IMR-90 (cell line): Measurements from ENCODE around the gene TRAF3IP3. TPM values are rescaled to one million over a fixed set of nuclear protein-coding genes. Genes with fewer than 3 reads are reported as not detected.
A peak's percentile ranks its signal among the peaks of the same experiment; 100 is the strongest.

Experiments used
- ATAC-seq: fragments of 200-7000 bp; cut with Tn5 transposase; 2 replicates; pipeline ENCODE4 v1.9.1; 2020; ENCODE audit warnings: low read depth, mild to moderate bottlenecking, moderate library complexity
- BruUV-seq: library from RNA; stranded (reverse); fragments of 400-500 nt; replicated peaks from 2 replicates; lab custom pipeline; 2021; lab: Mats Ljungman, UMichigan
- CTCF ChIA-PET: fragments of 300-600 bp; formaldehyde crosslinking; extraction: SDS; loops from one replicate; lab custom pipeline; 2021; ENCODE audit warnings: antibody characterized with exemption; lab: Yijun Ruan, JAX
- POLR2A ChIA-PET: fragments of 300-600 bp; sonication (Branson Sonifier 250); formaldehyde crosslinking; loops from one replicate; lab custom pipeline; 2022; ENCODE audit warnings: antibody characterized with exemption; ENCODE audit not compliant: unreplicated experiment; lab: Charles Lee
- DNase-seq: peaks from one replicate; pipeline ENCODE4 v3.0.0; 2013
- H2AFZ ChIP-seq: replicated peaks from 2 replicates; pipeline ENCODE3; 2013; ENCODE audit warnings: low read length, mild to moderate bottlenecking; ENCODE audit not compliant: poor library complexity
- H2AK5ac ChIP-seq: 2 replicates; pipeline ENCODE4 v1.6.1; 2013; ENCODE audit warnings: low read depth, low read length, inconsistent platforms
- H2AK9ac ChIP-seq: replicated peaks from 2 replicates; pipeline ENCODE3; 2013; ENCODE audit warnings: mild to moderate bottlenecking, low read depth, low read length, moderate library complexity; ENCODE audit not compliant: poor library complexity
- H2BK120ac ChIP-seq: 2 replicates; pipeline ENCODE4 v1.6.1; 2013; ENCODE audit warnings: low read depth, low read length, inconsistent platforms
- H2BK15ac ChIP-seq: 3 replicates; pipeline ENCODE4 v1.6.1; 2013; ENCODE audit warnings: low read depth, low read length, inconsistent platforms
- H2BK20ac ChIP-seq: 2 replicates; pipeline ENCODE4 v1.6.1; 2013; ENCODE audit warnings: low read depth, mild to moderate bottlenecking, inconsistent platforms, low read length, moderate library complexity
- H2BK5ac ChIP-seq: 2 replicates; pipeline ENCODE4 v1.6.1; 2013; ENCODE audit warnings: mild to moderate bottlenecking, low read depth, low read length, inconsistent platforms; ENCODE audit not compliant: poor library complexity, severe bottlenecking
- H3K14ac ChIP-seq: replicated peaks from 2 replicates; pipeline ENCODE4 v1.6.1; 2013; ENCODE audit warnings: low read depth, low read length, inconsistent platforms
- H3K18ac ChIP-seq: 2 replicates; pipeline ENCODE4 v1.6.1; 2013; ENCODE audit warnings: low read depth, low read length, control low read depth
- H3K23ac ChIP-seq: 2 replicates; pipeline ENCODE4 v1.6.1; 2013; ENCODE audit warnings: low read depth, low read length, inconsistent platforms
- H3K27ac ChIP-seq: 2 replicates; pipeline ENCODE4 v1.5.1; 2013; ENCODE audit warnings: mild to moderate bottlenecking, control low read depth, low read length; ENCODE audit not compliant: insufficient read depth
- H3K27me3 ChIP-seq: 2 replicates; pipeline ENCODE4 v1.6.1; 2013; ENCODE audit warnings: low read length; ENCODE audit not compliant: control insufficient read depth, insufficient read depth
- H3K36me3 ChIP-seq: 2 replicates; pipeline ENCODE4 v1.6.1; 2013; ENCODE audit warnings: low read length, mixed read lengths; ENCODE audit not compliant: control insufficient read depth, insufficient read depth
- H3K4ac ChIP-seq: 2 replicates; pipeline ENCODE4 v1.6.1; 2013; ENCODE audit warnings: low read depth, low read length, inconsistent platforms
- H3K4me1 ChIP-seq: 2 replicates; pipeline ENCODE4 v1.6.1; 2013; ENCODE audit warnings: low read length, mixed read lengths; ENCODE audit not compliant: control insufficient read depth, insufficient read depth
- H3K4me2 ChIP-seq: 2 replicates; pipeline ENCODE4 v1.6.1; 2013; ENCODE audit warnings: low read depth, mild to moderate bottlenecking, control low read depth, low read length, moderate library complexity
- H3K4me3 ChIP-seq: 2 replicates; pipeline ENCODE4 v1.5.1; 2013; ENCODE audit warnings: low read depth, mild to moderate bottlenecking, control low read depth, low read length, moderate library complexity; ENCODE audit not compliant: insufficient read depth
- H3K56ac ChIP-seq: 2 replicates; pipeline ENCODE4 v1.6.1; 2013; ENCODE audit warnings: low read length, inconsistent platforms; ENCODE audit not compliant: insufficient read depth; ENCODE audit errors: extremely low read depth
- H3K79me1 ChIP-seq, 2 experiments: 2 replicates each; pipeline ENCODE4 v1.6.1; 2013; ENCODE audit warnings: low read length in 2 of 2, inconsistent platforms in 1 of 2, low read depth in 1 of 2
- H3K9ac ChIP-seq: 2 replicates; pipeline ENCODE4 v1.6.1; 2013; ENCODE audit warnings: low read depth, low read length, control low read depth
- H3K9me1 ChIP-seq: 2 replicates; pipeline ENCODE4 v1.6.1; 2013; ENCODE audit warnings: low read length, inconsistent platforms; ENCODE audit not compliant: insufficient read depth
- H3K9me3 ChIP-seq: 2 replicates; pipeline ENCODE4 v1.6.1; 2013; ENCODE audit warnings: low read length; ENCODE audit not compliant: control insufficient read depth, insufficient read depth
- H4K20me1 ChIP-seq: 2 replicates; pipeline ENCODE4 v1.6.1; 2013; ENCODE audit warnings: low read length, inconsistent platforms; ENCODE audit not compliant: insufficient read depth
- H4K5ac ChIP-seq: 2 replicates; pipeline ENCODE4 v1.6.1; 2013; ENCODE audit warnings: mild to moderate bottlenecking, low read depth, low read length, control low read depth
- H4K8ac ChIP-seq, 2 experiments: 2 replicates each; pipeline ENCODE4 v1.6.1; 2013; ENCODE audit warnings: low read depth in 2 of 2, low read length in 2 of 2, control low read depth in 1 of 2, inconsistent platforms in 1 of 2
- H4K91ac ChIP-seq: 2 replicates; pipeline ENCODE4 v1.6.1; 2013; ENCODE audit warnings: low read depth, low read length, inconsistent platforms; ENCODE audit not compliant: insufficient read depth
- BHLHE40 ChIP-seq: fragments of 150-350 bp; IDR thresholded peaks from 2 replicates; pipeline ENCODE4 v1.6.1; 2016; ENCODE audit warnings: mild to moderate bottlenecking, low read depth, low read length
- FOS ChIP-seq: fragments of 150-350 bp; IDR thresholded peaks from 2 replicates; pipeline ENCODE4 v1.6.1; 2016; ENCODE audit warnings: low read depth, low read length
- MAFK ChIP-seq: IDR thresholded peaks from 2 replicates; pipeline ENCODE4 v1.6.1; 2012; ENCODE audit warnings: low read depth, low read length, improper control_type of control experiment
- MAZ ChIP-seq: IDR thresholded peaks from 2 replicates; pipeline ENCODE4 v1.6.1; 2012; ENCODE audit warnings: low read depth, mild to moderate bottlenecking, low read length, improper control_type of control experiment, moderate library complexity, borderline replicate concordance
- MXI1 ChIP-seq: IDR thresholded peaks from 2 replicates; pipeline ENCODE4 v1.6.1; 2012; ENCODE audit warnings: low read depth, mild to moderate bottlenecking, low read length, moderate library complexity, borderline replicate concordance
- POLR2A ChIP-seq: IDR thresholded peaks from 2 replicates; pipeline ENCODE4 v1.6.1; 2012; ENCODE audit warnings: mild to moderate bottlenecking, low read depth, low read length
- RAD21 ChIP-seq: IDR thresholded peaks from 2 replicates; pipeline ENCODE4 v1.6.1; 2012; ENCODE audit warnings: low read length, improper control_type of control experiment
- RCOR1 ChIP-seq: IDR thresholded peaks from 2 replicates; pipeline ENCODE4 v1.6.1; 2012; ENCODE audit warnings: mild to moderate bottlenecking, low read length, improper control_type of control experiment; ENCODE audit not compliant: insufficient replicate concordance
- RFX5 ChIP-seq: IDR thresholded peaks from 2 replicates; pipeline ENCODE4 v1.8.0; 2012; ENCODE audit warnings: low read depth, mild to moderate bottlenecking, low read length, moderate library complexity
- SMC3 ChIP-seq: fragments of 150-350 bp; IDR thresholded peaks from 2 replicates; pipeline ENCODE4 v1.6.1; 2016; ENCODE audit warnings: low read depth, mild to moderate bottlenecking, antibody characterized with exemption, low read length, moderate library complexity
- WGBS, 2 experiments: methylation state at CpG; one replicate each; pipeline versions ENCODE4 v1.1.5 to v1.1.7; 2013; ENCODE audit warnings: missing lambda C conversion rate in 2 of 2; ENCODE audit not compliant: insufficient read length in 1 of 2; ENCODE audit errors: extremely low coverage in 2 of 2; 5-methylcytosine and 5-hydroxymethylcytosine counted together
- dilution Hi-C: fragments of 300-500 bp; cut with HindIII; formaldehyde crosslinking; loops from one replicate; pipeline ENCODE4 v1.14.3; 2018; ENCODE audit warnings: low sequenced_read_pairs; ENCODE audit not compliant: unreplicated experiment
- in situ Hi-C: fragments of 300-500 bp; cut with MboI; formaldehyde crosslinking; loops from 3 replicates; pipeline ENCODE4 v1.14.3; 2019; ENCODE audit warnings: low sequenced_read_pairs, inconsistent platforms, mixed read lengths
- intact Hi-C: fragments of 100-400 bp; cut with micrococcal nuclease; formaldehyde crosslinking; loops from 2 replicates; pipeline ENCODE4 v1.10.0; 2022
- polyA plus RNA-seq, 3 experiments: library from polyadenylated mRNA; depleted of rRNA; stranded (reverse); fragments of >200 nt; gene quantifications; 2 replicates each; pipeline ENCODE4 v1.2.3, GENCODE V29; 2012; ENCODE audit warnings: low replicate concordance in 1 of 3
- total RNA-seq: library from RNA; depleted of rRNA; stranded (reverse); fragments of >200 nt; gene quantifications from 2 replicates; pipeline ENCODE4 v1.2.3, GENCODE V29; 2012
- TF ChIP-seq, protein P1 (sequence below): conservative IDR thresholded peaks from 2 replicates; pipeline ENCODE4 v1.5.1; 2012; ENCODE audit warnings: mild to moderate bottlenecking, low read depth, low read length, improper control_type of control experiment
- TF ChIP-seq, protein P2 (sequence below): fragments of 150-350 bp; IDR thresholded peaks from 2 replicates; pipeline ENCODE4 v1.6.1; 2017; ENCODE audit warnings: mild to moderate bottlenecking, antibody characterized with exemption, low read length, low read depth

The TRAF3IP3 gene
- total and polyA plus RNA-seq, 2 of the 4 experiments (the other 2 are of a cell fraction), result 0.12 to 0.18 TPM

DNA sequence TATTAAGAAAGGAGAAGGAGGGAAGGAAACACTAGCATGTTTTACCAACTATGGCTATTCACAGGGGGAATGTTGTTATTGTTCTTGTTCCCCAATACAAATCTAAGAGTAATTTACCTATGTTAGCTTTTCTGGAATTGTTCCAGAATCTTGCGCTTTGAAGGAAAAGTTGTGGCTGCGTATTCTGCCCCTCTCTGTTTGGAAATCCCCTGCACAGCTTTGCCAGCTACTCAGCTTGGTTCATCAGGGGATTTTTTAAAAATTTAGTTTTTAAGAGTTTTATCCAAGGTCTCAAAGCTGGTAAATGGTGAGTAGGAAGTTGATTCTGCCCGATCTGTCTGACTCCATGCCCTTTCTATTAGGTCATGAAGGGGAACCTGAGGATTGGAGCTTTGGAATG is 59.6 kb downstream of the TRAF3IP3 start:
- BruUV-seq, result no TSS peak
- ChIA-PET POLR2A (no interaction called here), CTCF (no interaction called here)
- Histone ChIP-seq H3K4ac (no peak overlapping the region), H2AFZ (peak overlapping the region; percentile 58), H3K36me3 (no peaks in the 10 kb centered on the region), H3K4me2 (no peak overlapping the region), H4K5ac (no peak overlapping the region), H3K4me1 (no peaks in the 10 kb centered on the region), H4K91ac (no peak overlapping the region; the same call in 1 of the 2 replicates), H3K9me3 (no peaks in the 10 kb centered on the region), H3K27ac (no peak overlapping the region), H3K14ac (no peak overlapping the region; the same call in 1 of the 2 replicates), H3K79me1 (no peaks in the 10 kb centered on the region), H2BK20ac (no peak overlapping the region), H4K8ac (peak overlapping the region in 1 of 2 experiments; percentile 88; a peak in 1 of 4 replicates), H2BK15ac (no peak overlapping the region), H3K18ac (no peak overlapping the region), H2BK5ac (no peak overlapping the region), H3K9me1 (no peaks in the 10 kb centered on the region), H3K56ac (no peak overlapping the region), H3K23ac (no peak overlapping the region), H4K20me1 (no peaks in the 10 kb centered on the region), H3K27me3 (no peaks in the 10 kb centered on the region), H2AK5ac (no peak overlapping the region), H3K4me3 (no peak overlapping the region), H2BK120ac (no peak overlapping the region), H2AK9ac (no peak overlapping the region), H3K9ac (no peak overlapping the region)
- WGBS, 2 experiments, result 100% methylated on average over 2 of the region's 3 CpGs; no CpG with 5 or more reads in 1 of the 2 experiments
- TF ChIP-seq SMC3 (no peak), RAD21 (no peak), RCOR1 (no peak), FOS (no peak), BHLHE40 (no peak), RFX5 (no peak), MAZ (no peak), MXI1 (no peak), POLR2A (no peak), MAFK (no peak)
- TF ChIP-seq, protein P1, sequence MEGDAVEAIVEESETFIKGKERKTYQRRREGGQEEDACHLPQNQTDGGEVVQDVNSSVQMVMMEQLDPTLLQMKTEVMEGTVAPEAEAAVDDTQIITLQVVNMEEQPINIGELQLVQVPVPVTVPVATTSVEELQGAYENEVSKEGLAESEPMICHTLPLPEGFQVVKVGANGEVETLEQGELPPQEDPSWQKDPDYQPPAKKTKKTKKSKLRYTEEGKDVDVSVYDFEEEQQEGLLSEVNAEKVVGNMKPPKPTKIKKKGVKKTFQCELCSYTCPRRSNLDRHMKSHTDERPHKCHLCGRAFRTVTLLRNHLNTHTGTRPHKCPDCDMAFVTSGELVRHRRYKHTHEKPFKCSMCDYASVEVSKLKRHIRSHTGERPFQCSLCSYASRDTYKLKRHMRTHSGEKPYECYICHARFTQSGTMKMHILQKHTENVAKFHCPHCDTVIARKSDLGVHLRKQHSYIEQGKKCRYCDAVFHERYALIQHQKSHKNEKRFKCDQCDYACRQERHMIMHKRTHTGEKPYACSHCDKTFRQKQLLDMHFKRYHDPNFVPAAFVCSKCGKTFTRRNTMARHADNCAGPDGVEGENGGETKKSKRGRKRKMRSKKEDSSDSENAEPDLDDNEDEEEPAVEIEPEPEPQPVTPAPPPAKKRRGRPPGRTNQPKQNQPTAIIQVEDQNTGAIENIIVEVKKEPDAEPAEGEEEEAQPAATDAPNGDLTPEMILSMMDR, result no peak
- TF ChIP-seq, protein P2, sequence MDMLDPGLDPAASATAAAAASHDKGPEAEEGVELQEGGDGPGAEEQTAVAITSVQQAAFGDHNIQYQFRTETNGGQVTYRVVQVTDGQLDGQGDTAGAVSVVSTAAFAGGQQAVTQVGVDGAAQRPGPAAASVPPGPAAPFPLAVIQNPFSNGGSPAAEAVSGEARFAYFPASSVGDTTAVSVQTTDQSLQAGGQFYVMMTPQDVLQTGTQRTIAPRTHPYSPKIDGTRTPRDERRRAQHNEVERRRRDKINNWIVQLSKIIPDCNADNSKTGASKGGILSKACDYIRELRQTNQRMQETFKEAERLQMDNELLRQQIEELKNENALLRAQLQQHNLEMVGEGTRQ, result no peak
- dilution Hi-C loops, result loop anchor here (25.0 kb wide), 1 partner anchor 172 kb away; no protein-coding TSS in a partner anchor
- no peak for ATAC-seq
- in situ Hi-C loops, result no loop called here
- no peak for DNase-seq
- intact Hi-C loops, result no loop called here
